NCI-H2081 (cell line): ENCODE results near the gene CLDND1.

Experiments used
- DNase-seq, 2 experiments: peaks; one replicate each; lab custom pipeline; 2025; lab: John Stamatoyannopoulos, UW

CLDND1 gene

DNA sequence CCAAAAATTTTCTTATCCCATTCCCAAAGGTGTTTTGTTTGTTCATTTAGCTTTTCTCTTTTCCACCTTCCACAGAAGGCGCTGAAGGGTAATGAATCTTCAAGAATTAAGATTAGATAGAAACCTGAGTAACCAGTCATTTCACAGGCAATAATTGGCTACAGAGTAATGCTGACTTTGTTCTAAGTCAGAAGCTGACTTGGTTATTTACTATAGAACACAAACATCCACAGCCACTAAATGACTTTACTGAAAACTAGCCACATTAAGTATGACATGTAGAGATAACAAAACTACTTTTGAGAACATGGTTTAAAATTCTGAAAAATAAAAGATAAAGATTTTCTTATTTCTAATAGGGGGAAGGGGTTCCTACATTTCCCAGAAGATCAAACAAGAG, 7.8 kb downstream of the CLDND1 start:
- DNase-seq, result no peak

DNA sequence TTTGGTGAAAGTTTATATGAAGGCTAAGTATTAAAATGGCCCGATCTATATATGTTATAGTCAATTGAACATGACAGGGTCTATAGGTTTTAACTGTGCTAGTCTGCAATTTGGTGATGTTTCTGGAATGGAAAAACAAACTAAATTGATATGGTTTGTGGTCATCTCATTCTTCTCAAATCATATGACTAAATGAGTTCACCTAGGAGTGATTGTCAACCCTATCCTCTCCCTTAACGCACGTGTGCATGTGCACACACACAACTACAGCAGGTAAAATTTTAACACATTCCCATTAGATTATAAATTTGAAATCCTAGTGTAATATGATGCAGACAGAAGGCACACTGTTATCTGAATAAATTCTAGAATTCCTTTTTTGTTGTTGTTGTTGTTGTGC, 9.0 kb downstream of the CLDND1 start:
- DNase-seq, result no peak

GRCh38 chr3:98513091-98513511, 9.6 kb downstream of the CLDND1 start:
- no peak for DNase-seq

- DNase-seq, result no peak
Observed at GRCh38 chr3:98512576-98512975, 10.1 kb downstream of the CLDND1 start.

GRCh38 chr3:98508582-98508981, 14.1 kb downstream of the CLDND1 start:
- no peak for DNase-seq

DNA sequence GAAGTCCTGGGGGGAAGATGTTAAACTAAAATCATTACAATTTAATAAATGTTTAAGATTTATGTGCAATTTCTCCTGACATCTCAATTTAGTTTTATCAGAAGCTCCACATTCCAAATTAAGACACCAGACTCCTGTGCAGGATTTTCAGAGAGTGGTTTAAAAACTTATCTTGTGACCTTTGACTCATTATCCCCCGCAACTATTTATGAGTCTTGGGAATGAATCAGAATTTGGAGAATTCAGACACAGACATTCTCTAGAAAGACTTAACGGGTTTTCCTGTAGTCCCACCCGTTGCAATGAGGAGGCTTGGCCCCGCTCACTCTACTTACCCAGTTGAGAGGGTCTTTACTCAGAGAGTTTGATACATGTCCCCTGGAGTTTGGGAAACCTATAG, 18.2 kb downstream of the CLDND1 start:
- DNase-seq, result no peak

DNA sequence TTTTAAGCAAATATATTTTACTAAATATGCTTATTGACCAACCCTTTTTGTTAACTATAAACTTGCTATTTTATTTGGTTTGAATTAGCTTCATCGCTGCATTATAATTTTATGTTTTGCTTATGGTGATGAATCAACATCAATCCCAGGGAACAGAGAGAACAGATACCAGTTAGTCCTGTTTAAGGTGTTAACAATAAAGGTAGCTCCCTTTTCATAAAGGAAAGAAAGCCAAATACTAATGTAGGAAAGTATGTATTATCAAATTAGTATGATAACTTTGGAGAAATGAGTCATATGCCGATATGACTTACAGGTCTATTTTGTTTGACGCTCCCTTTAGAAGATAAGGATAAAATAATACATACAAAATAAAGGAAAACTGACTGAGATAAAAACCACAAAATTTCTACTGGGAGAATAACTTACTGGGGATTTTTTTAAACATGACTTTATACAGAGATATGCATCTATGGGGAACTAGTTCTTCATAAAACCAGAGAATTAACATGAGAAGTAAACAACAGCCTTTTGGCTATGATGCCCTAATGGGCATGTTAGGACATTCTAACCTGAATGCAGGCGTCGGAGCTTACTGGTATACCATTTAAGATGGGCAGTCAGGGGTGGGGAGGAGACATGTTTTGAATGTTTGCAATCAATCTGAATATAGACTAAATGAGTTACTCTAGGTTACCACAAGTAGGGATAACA, 20.7 kb downstream of the CLDND1 start:
- DNase-seq, result no peak

GRCh38 chr3:98501270-98501669, 21.4 kb downstream of the CLDND1 start:
- DNase-seq, result no peak

DNA sequence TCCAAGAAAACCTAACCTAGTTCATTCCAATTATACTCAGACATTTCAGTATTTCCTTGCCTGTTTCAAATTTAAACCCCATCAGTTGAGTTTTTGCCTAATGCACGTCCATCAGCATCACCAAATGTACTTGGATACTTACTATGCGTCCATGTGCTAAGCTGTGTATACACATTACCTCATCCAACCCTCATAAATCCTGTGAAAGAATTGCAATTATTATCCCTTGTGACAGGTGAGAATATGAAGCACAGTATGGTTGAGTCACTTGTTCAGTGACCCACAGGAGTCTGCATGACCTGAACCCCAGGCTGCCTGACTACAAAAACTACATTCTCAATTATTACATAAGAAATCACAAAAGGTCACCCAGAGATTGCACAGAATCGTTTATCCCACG, 22.7 kb downstream of the CLDND1 start:
- DNase-seq, result peak in 1 of 2 experiments; percentile 8

DNA sequence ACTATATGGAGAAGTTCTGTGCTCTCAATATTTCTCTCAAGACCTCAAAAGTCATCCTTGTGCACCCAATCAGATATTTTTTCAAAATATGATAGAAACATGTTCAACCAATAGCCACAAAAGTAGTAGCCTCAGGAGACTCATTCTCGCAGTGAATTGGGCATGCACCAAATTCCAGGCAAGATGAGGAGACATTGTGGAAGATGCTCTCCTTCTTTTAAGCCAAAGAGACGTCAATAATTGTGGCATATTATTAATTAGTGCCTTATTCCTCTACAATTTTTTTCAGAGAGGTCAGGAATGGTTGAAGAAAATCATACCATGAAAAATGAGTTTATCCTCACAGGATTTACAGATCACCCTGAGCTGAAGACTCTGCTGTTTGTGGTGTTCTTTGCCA, 25.3 kb downstream of the CLDND1 start, which contains the start of gene OR5K2:
Gene OR5K2, plus strand, starts transcription at position 301 of the 400 bp plus-strand sequence. Its CDS starts 0 bp downstream, at position 301.
- DNase-seq, result no peak

DNA sequence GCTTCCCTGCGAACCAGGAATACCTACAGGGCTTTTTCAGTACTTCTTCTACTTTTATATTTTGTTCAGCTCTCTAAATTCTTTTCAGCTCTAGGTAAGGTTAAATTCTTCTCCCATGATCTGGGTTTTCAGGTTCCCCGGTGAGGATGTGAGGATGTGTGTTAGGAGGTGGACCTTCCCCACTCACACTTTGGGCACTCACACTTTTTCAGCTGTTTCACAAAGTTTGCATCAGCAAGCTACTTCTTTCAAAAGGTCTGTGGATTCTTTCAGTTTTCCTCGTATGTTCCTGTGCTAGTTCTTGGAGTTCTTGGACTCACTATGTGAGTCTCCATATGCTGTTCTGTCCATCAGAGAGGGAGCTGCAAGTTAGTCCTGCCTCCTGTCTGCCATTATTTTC, 39.1 kb downstream of the CLDND1 start:
- DNase-seq, result no peak

DNA sequence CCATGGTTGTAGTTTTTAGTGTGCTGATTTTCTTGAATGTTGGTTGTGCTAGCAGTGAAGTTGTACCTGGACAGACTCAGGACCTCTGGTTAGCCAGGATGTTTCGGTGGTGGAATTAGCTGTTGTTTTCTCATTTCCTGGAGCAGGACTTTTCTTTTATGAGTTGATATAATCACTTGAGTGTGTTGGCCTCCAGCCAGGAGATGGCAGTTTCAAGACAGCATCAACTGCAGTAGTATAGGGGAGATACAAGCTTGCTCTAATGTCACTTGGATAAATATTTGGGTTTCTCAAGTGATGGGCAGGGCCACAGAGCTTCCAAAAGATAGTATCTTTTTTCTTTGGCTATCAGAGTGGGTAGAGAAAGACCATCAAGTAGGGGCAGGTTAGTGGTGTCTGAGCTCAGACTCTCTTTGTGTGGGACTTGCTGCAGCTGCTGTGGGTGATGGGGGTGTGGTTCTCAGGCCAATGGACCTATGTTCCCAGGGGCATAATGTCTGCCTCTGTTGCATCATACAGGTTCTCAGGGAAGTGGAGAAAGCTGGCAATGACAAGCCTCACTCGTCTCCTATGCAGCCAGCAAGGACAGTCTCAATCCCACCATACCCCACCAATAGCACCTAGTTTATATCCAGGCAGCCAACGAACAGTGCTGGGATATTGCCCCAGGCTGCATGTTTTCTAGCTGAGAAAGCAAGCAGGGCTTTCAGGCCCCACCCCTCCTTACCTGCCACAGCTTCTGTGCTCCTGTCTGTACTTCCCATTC, 39.8 kb downstream of the CLDND1 start:
- no peak for DNase-seq
